ENCODE results near the gene GHRHR. TPM values are rescaled to one million over a fixed set of nuclear protein-coding genes. Genes with fewer than 3 reads are reported as not detected.

GHRHR gene
- total and polyA plus RNA-seq, 4 donors, result 0.38 to 0.77 (median 0.77) TPM; not detected in 1

GRCh38 chr7:30927559-30927958, 36.2 kb upstream of the GHRHR start:
- Histone ChIP-seq H3K9ac (ENCODE audit: insufficient read depth in 1 of 2, low read length in 2 of 2) (no peak overlapping the region), H3K4me3 (no peak overlapping the region), H3K27ac (ENCODE audit: low read depth in 1 of 2, low read length in 1 of 2) (no peak overlapping the region), H3K36me3 (ENCODE audit: control insufficient read depth in 4 of 4, insufficient read depth in 4 of 4, low read length in 4 of 4) (peaks cover 0 to 23% (median 2%) of the 10 kb centered on the region in 4 donors), H3K27me3 (ENCODE audit: control insufficient read depth in 3 of 3, insufficient read depth in 3 of 3, low read length in 2 of 3) (no peaks in the 10 kb centered on the region), H3K9me3 (ENCODE audit: control insufficient read depth in 4 of 4, insufficient read depth in 3 of 4, low read length in 3 of 4) (peaks cover 0 to 6% (median 2%) of the 10 kb centered on the region in 4 donors), H3K4me1 (ENCODE audit: control insufficient read depth in 5 of 5, insufficient read depth in 5 of 5, low read length in 5 of 5) (peaks cover 0 to 8% (median 0%) of the 10 kb centered on the region in 5 donors)
- DNase-seq (peak in 1 of 3 donors; percentile 9), ATAC-seq (ENCODE audit: insufficient read depth, low FRiP score) (no peak)
- WGBS, 2 donors, result 86 to 91% methylated on average over 3 of the region's 3 CpGs
- no peak for TF ChIP-seq CTCF (IDR thresholded peaks at IDR 0.05; ENCODE audit: control extremely low read depth, extremely low read depth)

- no peak overlapping the region for H3K4me3 ChIP-seq
- H3K36me3 ChIP-seq (ENCODE audit: control insufficient read depth in 4 of 4, insufficient read depth in 4 of 4, low read length in 4 of 4), result peaks cover 0 to 16% (median 2%) of the 10 kb centered on the region in 4 donors
- no peaks in the 10 kb centered on the region for H3K27me3 ChIP-seq (ENCODE audit: control insufficient read depth in 3 of 3, insufficient read depth in 3 of 3, low read length in 2 of 3)
- TF ChIP-seq CTCF (IDR thresholded peaks at IDR 0.05; ENCODE audit: control extremely low read depth, extremely low read depth), result no peak
- H3K27ac ChIP-seq (ENCODE audit: low read depth in 1 of 2, low read length in 1 of 2), result no peak overlapping the region
- no peak overlapping the region for H3K9ac ChIP-seq (ENCODE audit: insufficient read depth in 1 of 2, low read length in 2 of 2)
- no peak for ATAC-seq (ENCODE audit: insufficient read depth, low FRiP score)
- no peak for DNase-seq
- peaks cover 0 to 7% (median 0%) of the 10 kb centered on the region in 5 donors for H3K4me1 ChIP-seq (ENCODE audit: control insufficient read depth in 5 of 5, insufficient read depth in 5 of 5, low read length in 5 of 5)
- 94 to 95% methylated on average over 13 of the region's 13 CpGs for WGBS, 2 donors
- H3K9me3 ChIP-seq (ENCODE audit: control insufficient read depth in 4 of 4, insufficient read depth in 3 of 4, low read length in 3 of 4), result peaks cover 0 to 6% (median 2%) of the 10 kb centered on the region in 4 donors
Measured at GRCh38 chr7:30928254-30928872, 35.4 kb upstream of the GHRHR start.

GRCh38 chr7:30929686-30930085, 34.1 kb upstream of the GHRHR start:
- WGBS, 2 donors, result 95 to 96% methylated on average over 4 of the region's 4 CpGs
- no peak overlapping the region for H3K4me3 ChIP-seq
- no peak for ATAC-seq (ENCODE audit: insufficient read depth, low FRiP score)
- peaks cover 0 to 6% (median 2%) of the 10 kb centered on the region in 4 donors for H3K9me3 ChIP-seq (ENCODE audit: control insufficient read depth in 4 of 4, insufficient read depth in 3 of 4, low read length in 3 of 4)
- no peak for TF ChIP-seq CTCF (IDR thresholded peaks at IDR 0.05; ENCODE audit: control extremely low read depth, extremely low read depth)
- H3K9ac ChIP-seq (ENCODE audit: insufficient read depth in 1 of 2, low read length in 2 of 2), result no peak overlapping the region
- no peak overlapping the region for H3K27ac ChIP-seq (ENCODE audit: low read depth in 1 of 2, low read length in 1 of 2)
- H3K27me3 ChIP-seq (ENCODE audit: control insufficient read depth in 3 of 3, insufficient read depth in 3 of 3, low read length in 2 of 3), result no peaks in the 10 kb centered on the region
- DNase-seq, result no peak
- H3K36me3 ChIP-seq (ENCODE audit: control insufficient read depth in 4 of 4, insufficient read depth in 4 of 4, low read length in 4 of 4), result peaks cover 0 to 8% (median 1%) of the 10 kb centered on the region in 4 donors
- H3K4me1 ChIP-seq (ENCODE audit: control insufficient read depth in 5 of 5, insufficient read depth in 5 of 5, low read length in 5 of 5), result peaks cover 0 to 10% (median 0%) of the 10 kb centered on the region in 5 donors

Measured in lung (tissue), 12 donors.